HG03565 (cell line): ENCODE measurements around the gene PWWP2B.

ENCODE experiments used
- ATAC-seq: cut with Tn5 transposase; IDR thresholded peaks from one replicate; pipeline ENCODE4 v1.9.1; 2021; ENCODE audit warnings: mild to moderate bottlenecking, moderate library complexity; ENCODE audit not compliant: unreplicated experiment

Gene PWWP2B

DNA sequence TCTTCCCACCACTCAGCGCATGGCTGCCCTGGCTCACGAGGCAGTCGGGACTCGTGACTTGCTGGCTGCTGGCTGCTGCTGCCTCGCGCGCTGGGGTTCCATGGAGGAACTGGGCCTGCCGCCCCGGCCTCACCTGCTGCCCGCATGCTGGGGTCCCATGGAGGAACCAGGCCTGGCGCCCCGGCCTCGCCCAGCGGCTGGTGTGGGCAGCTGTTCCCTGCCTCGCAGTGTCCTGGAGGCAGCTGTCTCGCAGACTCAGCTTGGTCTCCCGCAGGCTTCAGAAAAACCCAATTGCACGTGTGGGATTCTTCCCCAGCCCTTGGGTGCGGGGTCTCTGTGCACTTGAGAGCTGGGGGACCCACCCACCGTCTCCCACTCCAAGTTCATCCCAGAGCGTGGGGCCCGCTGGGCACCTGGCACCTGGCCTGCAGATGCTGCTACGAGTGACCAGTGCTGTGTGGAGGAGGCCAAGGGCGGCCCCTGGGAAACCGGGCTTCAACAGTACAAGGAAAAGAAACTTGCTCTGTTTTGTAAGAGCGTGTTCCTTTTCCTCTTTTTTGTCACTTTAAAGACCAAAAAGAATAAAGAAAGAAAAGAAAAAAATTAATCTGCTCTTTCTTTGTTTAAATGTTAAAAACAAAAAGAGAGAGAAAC is 20.4 kb downstream of the PWWP2B start:
- ATAC-seq = no peak

GRCh38 chr10:132417957-132418441 is 21.0 kb downstream of the PWWP2B start:
- no peak for ATAC-seq

DNA sequence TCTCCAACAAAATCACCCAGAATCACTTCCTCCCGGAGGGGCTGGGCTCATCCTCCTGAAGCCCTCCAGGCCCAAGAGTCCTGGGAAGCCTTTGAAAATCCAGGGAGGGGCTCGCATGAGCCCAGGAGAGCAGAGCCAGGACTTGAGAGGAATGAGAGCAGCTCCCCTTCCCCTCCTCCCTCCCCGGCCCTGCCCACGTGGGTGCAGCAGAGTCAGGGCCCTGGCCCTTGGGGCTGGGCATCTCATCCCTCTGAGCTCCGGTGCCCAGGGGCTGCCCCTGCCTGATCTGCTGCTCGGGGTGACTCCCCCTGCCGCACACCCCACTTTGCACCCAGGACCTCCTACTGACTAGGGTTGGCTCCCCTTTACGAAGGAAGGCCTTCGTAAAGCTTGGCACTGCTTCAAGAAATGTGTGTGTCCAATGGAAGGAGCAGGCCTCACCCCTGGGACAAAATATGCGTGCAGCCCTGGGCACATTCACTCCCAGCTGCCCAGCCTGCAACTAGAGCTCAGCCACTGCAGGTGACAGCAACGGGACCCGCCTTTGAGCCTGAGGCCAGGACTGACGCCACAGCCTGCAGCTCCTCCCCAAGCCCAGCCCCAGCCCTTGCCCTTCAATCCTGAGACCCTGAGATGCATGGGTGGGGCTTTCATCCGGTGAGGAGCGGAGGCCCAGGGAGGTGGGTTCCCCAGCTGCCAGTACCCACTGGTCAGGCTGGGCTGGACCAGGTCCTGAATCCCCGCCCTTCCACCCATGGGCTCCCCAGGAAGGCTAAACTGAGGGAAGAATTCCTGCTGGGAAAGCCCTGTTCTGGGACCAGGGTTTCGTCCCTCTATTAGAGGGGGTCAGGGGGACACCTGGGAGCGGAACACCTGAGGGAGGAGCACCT is 21.8 kb downstream of the PWWP2B start:
- no peak for ATAC-seq

DNA sequence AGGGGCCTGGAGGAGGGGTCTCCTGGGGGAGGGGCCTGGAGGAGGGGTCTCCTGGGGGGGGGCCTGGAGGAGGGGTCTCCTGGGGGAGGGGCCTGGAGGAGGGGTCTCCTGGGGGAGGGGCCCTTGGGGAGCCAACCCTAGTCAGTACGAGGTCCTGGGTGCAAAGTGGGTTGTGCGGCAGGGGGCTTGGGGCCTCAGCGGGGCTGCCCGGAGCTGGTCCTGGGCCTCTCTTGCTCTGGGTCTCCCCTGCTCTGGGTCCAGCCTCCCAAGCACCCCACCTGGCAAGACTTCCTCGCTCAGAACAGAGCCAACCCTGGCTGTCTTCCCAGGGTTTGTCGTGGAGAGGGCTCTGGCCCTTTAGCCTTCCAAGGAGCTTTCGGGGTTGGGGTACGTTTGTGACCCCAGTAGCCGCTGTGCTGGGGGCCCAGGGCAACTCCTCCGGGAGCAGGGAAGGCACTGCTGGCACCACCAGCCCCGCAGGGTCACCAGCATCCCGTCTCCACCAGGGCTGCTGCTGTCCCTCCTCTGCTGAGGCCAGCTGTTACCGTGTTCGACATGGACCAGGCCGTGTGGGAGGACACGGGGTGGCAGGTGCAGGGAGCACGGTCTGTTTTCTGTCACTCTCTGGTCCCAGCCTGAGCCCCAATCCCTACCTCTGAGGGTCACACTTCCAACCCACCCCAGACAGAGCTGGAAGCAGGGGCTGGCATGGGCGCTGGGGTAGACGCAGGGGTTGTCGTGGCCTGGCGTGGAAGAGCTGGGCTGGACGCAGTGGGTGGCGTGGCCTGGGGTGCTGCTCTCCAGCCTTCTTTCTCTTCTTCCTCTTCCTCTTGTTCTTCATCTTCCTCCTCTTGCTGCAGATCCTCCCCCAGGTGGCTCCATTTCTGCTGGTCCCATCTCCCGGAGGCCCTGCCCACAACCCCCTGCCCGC is 22.8 kb downstream of the PWWP2B start:
- no peak for ATAC-seq

GRCh38 chr10:132420469-132420980 is 23.5 kb downstream of the PWWP2B start:
- ATAC-seq = no peak

DNA sequence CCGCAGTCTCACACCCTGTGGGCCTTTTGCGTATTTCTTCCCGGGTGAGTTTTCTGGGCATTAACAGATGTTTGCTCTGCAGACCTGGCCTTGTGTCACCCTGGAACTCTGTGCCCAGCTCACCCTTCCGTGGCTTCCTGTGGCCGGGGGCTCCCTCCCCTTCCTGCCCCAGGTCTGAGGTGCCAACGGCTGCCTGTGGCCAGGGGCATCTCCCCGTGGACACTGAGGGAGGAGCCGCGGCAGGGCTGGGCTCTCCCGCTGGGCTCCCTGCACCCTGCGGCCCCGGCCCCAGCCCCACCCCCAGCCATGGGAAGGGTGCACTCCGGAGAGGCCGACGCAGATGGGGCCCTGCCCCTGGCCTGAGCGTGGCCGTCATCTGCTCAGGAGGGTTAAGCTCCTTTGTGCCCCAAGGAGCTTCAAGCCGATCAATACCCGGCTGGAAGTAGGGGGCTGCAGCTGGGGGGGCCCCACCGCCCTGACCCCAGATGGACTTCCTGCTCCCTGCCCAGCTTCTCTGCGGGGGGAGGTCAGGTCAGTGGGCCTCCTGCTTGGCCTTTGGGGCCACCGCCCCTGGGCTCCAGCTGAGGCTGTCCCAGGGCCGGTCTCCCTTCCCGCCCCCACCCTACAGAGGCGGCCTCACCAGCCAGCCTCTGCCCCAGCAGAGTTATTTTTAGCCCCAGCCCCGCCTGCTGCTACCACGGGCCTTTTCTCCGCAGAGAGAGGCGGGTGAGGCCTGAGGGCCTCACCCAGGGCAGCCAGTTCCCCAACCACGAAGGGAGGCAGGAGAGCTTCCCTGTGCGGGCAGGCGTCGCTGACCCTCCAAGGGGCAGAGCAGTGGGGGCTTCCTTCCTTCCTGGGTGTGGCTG is 24.2 kb downstream of the PWWP2B start:
- ATAC-seq = no peak

DNA sequence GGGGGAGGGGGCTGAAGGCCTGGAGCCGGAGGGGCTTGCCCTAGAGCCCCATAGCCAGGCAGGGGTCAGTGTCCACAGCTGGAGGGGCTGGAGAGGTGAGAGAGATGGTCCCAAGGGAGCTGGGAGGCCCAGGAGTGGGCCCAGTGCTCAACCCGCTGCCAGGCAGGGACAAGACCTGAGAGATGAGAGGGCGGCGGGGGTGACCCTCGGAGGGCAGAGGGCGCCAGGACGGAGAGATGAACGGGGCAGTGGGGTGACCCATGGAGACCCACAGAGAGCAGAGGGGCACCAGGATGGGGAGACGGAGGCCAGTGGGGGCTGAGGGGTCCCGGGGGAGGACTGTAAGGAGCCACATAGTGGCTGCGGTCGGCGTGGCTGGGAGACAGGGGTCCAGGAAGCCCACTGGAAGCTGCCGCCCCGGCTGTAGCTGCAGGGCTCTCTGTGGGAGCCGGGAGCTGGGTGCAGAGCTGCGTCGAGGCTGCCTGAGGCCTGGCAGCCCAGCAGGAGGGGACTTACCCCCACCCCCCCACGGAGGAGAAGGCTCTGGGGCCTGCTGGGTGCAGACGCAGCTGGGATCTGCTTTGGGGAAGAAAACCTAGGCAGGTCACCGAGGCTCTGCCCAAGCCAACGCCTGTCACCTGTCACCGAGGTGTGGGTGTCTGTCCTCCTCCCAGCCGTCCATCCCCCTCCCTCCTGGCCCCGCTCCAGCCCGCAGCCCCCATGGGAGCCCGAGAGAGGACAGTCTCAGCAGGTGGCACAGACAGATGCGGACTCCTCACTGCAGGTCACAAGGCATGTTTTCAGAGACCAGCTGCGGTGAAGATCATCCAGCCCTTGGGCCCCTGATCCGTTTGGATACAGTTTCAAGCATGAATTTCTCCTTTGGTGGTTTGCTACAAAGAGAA is 25.1 kb downstream of the PWWP2B start:
- ATAC-seq = no peak

- ATAC-seq = no peak
Observed at GRCh38 chr10:132422903-132423825, 26.2 kb downstream of the PWWP2B start.

DNA sequence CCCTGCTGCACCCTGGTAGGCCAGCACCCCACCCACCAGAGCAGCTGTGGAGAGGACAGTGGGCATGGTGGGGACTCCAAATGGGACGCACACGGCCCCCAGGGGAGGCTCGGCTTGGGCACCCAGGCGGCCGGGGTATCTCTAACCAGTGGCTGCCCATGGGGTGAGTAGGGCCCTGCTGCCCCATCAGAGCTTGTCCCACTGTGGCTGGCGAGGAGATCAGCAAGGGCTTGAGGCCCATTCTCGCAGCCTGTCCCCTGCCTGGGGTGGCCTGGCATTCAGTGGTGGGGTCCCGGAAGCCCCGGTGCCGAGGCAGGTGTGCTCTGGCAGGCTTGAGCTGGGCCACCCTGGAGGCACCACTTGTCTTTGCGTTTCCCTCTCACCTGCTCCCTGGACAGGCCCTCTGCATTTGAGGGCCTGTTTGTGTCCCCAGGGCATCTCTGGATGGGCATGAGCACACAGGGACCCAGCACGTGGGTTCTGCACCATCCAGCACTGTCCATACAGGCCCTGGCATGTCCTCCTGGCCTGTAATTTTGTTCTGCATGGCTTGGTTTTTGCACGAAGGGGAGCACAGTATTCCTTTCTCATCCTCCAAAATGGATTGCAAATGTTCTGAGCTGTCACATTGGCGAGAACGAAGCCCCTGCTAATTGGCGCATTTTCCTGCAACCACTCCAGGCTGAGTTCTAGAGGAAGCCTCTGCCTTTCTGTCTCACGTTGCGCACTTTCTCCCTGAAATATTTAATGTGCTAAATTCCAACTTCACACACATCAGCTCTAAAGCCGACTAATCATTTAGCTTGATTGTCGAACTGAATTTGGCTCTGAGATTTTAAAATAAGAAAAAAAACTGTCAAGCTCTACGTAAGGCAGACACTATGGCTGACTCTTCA is 27.2 kb downstream of the PWWP2B start:
- ATAC-seq = no peak

GRCh38 chr10:132425029-132425756 is 28.2 kb downstream of the PWWP2B start:
- no peak for ATAC-seq

DNA sequence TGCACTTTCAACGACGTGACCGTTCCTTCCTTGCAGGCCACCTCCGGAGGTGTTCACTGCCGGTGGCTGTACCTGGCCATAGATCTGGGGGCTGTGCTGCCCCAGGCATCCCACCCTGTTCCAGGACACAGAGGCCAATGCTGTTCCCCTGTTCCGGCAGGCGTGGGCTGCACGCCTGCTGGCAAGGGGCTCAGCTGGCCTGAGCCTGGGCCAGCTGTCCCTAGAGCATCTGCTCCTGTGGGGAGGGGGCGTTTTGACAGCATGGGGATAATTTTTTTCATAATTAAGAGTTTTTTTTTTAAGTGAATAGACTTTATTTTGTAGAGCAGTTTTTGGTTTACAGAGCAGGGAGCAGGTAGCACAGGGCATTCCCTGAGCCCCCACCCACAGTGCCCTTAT is 28.8 kb downstream of the PWWP2B start:
- no peak for ATAC-seq

DNA sequence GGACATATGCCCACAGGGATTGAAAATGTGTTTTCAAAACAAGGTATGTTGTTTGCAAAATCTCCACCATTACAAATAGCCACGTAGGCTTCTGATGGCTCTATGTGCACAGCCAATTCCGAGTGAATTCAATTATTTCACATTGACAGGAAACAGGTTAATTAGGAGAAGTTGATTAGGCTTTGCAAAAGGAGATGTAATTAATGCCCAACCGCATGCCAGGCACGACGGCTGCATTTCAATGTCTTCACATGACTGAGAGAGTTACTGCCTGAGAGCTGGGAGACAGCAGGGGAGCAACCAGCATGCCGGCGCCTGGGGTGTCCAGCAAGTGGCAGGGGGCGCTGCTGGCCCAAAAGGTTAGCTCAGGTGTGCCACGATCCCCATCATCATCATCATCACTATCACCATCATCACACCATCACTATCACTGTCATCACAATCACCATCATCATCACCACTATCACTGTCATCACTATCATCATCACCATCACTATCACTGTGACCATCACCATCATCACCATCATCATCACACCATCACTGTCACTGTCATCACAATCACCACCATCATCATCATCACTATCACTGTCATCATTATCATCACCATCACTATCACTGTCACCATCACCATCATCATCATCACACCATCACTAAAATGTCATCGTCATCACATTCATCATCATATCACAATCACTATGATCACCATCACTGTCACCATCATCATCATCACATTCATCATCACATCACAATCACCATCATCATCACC is 30.2 kb downstream of the PWWP2B start:
- ATAC-seq = no peak

- ATAC-seq = no peak
Observed at GRCh38 chr10:132427939-132428367, 31.0 kb downstream of the PWWP2B start.

- no peak for ATAC-seq
Observed at GRCh38 chr10:132428486-132428995, 31.5 kb downstream of the PWWP2B start.
